A204.1 (cell line): ENCODE measurements around the gene GATA2.

Experiments used
- FAIRE-seq: peaks from 2 replicates; lab custom pipeline; 2012; peaks lifted over from hg19 to GRCh38; lab: Jason Lieb, UNC

The GATA2 gene

DNA sequence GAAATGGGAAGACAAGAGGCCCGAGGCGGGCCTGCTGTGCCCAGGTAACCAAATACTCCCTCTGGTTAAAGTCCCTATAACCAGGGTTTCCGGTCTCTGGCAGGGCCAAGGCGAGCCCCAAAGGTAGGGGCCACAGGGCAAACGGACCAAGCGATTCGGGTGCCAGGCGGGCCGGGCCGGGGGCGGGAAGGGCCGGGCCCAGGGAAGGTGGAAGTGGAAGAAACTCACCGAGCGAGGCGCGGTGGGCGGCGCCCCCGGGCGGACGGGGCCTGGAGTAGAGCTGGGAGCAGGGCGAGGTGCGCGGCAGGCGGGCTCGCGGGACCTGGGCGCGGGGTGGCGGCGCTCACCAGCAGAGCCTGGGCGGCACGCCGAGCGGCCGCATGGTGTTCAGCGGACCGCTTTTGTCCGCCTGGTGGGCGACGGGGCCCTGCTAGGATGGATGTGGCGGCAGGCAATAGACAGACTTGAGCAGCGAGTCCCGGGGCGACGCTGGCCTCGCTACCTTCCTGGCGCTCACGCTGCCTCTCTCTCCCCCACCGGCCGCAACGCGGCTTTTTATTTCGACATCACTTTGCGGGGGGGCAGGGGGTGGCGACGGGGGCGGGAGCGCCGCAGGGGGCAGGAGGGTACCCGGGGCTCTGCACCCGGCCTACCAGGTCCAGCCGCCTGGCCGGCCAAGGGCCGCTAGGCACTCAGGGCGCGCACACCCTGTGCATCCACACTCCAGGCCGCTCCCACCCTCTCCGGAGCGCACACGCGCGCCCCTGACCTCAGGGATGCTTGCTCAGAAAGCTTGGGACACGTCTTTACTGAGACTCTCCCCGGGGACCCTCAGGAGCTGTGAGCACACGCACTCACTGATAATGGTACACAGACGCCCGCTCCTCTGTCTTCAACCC is at the start of gene GATA2:
TSS of gene GATA2 (minus strand) at position 531 of the 899 bp plus-strand sequence. CDS start 6,170 bp downstream, outside the sequence.
- FAIRE-seq = no peak

DNA sequence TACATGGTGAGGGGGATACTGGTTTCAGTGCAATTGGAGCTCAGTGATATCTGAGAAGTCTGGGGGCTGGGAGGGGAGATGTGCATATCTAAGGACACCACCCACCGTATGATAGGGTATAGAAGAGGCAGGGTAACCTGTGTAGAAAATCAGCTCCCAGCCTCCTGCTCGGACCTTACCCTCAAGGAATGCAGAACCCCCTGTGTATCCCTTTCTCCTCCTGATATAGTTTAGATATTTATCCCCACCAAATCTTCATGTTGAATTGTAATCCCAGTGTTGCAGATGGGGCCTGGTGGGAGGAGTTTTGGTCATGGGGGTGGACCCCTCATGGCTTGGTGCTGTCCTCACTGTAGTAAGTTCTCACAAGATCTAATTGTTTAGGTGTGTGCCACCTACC is 48.2 kb upstream of the GATA2 start:
- no peak for FAIRE-seq

DNA sequence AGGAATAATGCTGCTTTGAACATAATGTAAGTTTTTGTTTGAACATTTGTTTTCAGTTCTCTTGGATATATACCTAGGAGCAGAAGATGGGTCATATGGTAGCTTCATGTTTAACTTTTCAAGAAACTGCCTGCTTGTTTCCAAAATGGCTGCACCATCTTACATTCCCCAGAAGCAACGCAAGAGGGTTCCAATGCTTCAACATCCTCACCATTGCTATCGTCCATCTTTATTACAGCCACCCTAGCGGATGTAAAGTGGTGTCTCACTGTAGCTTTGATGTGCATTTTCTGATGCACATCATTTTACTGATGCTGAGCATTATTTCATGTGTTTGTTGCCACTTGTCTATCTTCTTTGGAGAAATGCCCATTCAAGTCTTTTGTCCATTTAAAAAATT is 46.4 kb upstream of the GATA2 start:
- no peak for FAIRE-seq

DNA sequence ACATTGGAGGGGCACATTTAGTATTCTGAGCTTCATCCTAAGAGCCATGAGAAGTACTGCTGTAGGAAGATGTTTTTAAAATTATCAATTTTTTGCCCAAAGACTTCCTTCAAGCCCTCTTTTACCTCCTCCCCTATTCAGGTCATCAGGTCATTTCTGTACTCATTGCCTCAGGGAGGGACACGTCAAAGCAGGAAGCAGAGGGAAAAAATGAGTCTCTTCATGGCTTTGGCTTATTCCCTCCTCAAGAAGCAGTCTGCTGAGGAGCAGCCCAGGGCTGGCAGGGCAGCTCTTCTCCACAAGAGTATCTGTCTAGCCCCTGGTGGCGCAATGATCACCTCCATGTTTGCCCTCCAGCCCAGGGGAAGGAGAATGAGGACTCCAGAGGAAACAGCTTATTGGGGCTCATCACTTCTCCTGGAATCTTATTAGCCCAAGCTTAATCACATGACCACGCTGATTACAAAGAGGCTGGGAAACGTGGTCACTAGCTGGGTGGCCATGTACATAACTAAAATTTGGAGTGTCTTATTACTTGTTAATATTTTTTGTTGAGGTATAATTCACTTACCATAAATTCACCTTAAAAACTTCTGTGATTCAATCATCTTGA is 44.2 kb upstream of the GATA2 start:
- no peak for FAIRE-seq

DNA sequence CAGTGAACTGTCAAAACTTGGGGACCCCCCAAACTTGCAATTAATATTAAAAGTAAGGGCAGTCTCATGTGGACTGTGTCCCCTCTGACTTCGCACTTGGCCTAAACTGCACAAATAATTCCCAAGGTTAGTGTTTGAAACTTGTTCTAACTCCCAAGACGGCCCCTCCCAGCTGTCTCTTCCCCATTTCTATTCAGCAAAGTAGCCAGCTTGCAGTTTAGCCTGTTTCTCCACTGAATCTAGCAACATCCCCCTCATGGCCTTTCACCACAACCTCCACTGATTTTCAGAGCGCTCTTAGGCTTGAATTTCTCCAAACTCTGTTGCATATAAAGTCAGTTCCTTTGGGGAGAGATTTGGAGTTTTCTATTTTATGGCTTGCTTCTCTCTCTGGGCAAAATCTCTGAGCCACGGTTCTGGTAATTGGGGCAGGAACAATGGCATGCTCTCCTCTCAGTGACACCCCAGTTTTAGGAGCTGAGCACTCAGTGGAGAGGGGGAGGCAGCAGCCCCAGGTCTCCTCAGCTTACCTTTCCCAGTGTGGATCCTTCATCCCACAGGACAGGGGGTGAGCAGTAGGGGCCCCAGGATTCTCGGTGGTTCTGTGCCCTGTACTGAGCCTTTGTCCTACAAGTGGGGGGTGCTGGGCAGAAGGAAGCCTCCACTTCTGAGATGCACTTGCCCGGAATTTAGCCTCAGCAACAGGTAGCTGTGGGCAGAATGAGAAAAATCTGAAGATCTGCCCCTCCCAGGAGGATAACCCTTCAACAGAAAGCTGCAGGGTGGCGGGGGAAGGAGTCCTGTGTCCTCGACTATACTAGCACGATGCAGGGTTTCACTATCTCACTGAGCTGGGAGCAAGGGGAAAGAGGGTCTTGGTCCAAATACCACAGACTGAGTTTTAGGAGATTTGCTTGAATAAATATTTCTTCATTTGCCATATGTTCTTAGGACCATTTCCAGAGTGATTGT is 39.3 kb upstream of the GATA2 start:
- no peak for FAIRE-seq

DNA sequence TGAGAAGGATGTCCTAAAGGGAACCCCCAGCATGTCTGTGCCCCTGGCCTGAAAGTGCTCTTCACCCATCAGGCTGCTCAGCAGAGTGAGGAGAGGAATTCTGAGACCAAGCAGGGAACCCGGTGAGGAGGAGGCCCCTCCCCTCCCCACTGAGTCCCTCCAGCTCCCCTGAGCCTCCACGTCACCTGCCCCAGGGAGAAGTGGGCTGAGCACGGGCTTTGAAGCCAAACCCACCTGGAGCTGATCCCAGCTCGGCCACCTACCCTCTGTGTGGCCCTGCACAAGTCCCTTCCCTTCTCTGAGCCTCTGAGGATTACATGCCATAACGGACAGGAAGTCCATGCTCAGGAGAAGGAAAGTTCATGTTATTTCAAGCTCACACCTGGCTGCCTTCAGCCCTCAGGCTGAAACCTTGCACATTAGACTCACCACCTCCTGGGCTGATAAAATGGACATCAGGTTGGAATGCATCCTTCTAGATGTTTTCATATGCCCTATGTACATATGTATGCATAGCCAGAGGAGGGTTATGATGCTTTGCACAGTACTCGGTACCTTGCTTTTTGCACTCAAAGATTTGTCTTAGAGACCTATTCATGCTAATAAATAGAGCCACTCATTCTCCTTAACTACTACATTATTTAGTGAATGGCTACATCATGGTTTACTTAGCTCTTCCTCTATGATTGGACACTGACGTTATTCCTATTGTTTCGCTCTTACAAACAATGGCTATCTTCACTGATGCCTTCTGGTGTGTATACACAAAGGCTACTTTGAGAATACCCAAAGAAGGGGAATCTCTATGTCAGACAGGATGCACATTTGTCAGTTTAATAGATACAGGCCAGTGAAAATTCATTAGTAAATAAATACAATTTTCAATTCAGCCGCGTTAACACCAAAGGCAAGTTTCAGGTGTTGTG is 31.6 kb upstream of the GATA2 start:
- no peak for FAIRE-seq

DNA sequence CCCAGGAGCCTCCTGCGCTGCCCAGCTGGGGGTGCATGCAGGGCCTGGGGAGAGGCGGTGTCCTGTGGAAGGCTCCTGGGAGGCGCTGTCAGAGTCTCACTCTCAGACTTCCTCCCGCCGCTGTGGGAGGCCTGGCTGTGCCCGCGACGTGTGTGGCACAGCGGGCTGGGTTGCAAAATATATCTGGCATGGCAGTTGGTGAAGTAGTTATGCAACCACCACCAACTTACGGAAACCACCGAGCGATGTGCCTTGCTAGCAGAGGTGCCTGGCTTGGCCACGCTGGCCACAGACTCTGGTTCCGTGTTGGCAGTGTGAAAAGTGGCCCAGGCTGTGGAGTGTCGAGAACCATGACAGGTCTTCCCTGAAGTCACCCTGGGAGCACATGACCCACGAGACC is 30.6 kb upstream of the GATA2 start:
- no peak for FAIRE-seq

DNA sequence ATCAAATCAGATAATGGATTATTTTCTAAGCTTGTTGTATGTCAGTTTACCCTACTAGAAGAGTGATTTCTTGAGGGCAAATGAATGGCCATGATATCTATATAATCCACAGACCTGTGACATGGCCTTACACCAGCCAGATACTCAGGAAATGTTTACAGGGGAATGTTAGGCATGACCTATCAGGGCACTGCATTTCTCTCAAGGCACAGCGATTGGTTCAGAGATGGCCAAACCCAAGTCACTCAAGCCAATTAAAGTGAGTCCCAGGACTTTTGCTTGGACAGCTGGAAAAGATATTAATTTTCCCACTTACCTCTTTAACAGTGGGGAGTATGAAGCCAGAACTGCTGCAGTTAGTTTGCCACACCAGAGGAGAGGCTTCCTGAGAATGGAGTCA is 28.7 kb upstream of the GATA2 start:
- FAIRE-seq = no peak

DNA sequence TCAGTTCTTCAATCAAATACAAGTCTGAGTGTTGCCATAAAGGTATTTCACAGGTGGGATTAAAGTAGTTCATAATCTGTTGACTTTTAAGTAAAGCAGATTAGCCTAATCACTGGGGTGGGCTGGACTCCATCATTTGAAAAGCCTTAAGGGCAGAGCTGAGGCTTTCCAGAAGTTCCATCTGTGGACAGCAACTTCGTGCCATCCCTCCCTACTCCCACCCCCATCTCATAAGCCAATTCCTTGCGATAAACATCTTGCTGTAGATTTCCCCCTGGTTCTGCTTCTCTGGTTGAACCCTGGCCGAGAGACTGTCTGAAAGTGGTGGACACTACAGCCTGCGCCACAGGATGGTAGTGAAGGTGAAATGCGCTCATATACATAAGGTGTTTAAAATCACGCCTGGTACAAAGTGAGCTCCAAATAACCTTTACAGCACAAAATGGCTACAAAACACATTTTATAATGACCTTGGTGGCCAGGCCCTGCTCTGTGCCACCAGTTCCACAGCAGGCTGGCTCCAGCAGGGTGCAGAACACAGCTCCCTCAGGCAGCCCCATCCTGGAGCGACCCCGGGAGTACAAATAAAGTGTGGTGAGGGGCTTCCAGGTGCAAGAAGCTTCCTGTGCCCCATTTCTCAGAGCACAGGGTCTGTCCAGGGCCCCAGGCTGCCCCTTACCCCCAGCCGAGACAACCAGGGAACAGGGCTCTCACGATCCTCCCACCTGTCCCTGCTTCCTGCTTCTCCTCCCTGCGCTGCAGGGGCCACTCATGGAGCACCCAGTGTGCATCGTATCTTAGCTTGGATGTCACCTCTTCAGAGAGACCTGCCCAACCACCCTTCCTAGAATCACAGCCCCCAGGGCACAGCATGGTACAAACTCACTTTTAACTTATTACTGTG is 25.8 kb upstream of the GATA2 start:
- FAIRE-seq = no peak

DNA sequence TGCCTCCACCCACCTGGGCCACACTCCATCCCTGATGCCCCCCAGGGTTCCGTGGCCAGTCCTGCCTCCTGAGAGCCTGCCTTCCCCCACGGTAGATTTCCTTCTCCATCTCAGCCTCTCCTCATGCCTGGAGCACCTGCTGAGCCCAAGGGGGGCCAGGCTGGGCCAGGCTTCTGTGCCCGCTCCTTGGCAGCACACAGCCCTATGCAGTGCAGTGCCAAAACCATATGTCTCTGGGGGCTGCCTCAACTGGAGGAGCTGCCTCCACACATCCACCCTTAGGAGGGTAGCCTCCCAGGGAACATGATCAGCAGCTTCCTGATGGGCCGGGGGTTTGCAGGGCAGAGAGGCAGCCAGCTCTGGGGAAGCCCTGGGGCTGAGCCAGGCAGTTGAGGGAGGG is 24.6 kb upstream of the GATA2 start:
- FAIRE-seq = no peak

DNA sequence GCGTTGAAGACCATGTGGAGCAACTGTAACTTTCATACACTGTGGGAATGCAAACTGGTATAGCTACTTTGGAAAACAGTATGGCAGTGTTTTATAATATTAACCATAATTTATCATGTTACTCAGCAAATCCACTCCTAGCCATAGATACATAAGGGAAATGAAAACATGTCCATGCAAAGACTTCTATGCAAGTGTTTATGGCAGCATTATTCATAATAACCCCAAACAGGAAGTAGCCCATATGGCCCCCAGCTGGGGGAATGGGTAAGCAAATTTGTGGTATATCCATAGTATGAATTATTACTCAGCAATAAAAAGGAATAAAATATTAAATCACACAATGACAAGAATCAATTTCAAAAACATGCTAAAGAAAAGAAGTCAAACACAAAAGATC is 23.0 kb upstream of the GATA2 start:
- no peak for FAIRE-seq

DNA sequence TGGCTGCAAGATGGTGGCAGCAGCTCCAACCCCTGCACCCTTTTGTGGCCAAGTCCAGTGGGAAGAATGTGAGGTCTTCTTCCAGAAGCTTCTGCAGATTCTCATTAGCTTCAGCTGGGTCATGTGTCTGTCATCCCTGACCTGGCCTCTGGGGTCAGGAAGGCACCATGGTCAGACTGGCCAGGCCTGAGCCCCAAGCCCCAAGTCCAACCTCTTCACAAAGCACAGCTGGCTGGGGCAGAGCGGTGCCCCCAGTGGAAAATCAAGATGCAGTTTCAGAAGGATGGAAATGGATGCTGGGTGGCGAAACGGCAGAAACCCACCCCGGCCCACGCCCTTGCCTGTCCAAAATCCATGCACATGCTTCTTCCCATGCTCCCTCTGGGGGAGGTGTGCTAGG is 15.9 kb upstream of the GATA2 start:
- no peak for FAIRE-seq

DNA sequence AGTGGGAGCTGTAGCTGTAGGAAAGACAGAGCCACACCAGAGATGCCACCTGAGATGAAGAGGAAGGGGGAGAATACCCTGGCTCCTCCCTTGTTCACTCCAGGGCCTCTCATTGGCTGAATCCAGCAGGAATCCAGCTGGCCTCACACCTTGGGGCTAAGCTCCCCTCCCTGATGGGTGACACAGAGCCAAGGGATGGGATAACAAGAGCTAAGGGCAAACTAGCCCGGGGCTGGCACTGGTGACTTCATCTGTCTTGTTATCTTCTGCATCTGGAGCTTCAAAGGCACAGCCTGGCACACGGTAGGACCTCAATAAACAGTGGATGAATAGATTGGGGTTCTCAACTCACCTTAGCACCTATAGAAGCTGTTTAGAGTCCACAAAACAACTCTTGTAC is 13.8 kb upstream of the GATA2 start:
- FAIRE-seq = no peak

DNA sequence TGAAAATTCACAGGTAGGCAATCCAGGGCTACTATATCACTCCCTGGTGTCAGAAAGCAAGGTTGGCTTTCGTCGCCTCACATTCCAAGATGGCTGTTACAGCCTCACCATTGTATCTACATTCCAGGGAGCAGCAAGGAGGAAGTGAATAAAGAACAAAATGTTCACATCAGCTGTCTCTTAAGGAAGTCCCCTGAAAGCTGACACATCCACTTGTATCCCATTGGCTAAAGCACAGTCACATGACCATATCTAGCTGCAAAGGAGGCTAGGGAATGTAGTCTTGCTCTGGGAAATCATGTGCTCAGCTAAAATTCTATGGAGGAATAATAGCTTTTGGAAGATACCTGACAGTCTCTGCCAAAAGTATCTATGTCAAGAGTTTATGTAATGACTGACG is 12.8 kb upstream of the GATA2 start:
- no peak for FAIRE-seq

DNA sequence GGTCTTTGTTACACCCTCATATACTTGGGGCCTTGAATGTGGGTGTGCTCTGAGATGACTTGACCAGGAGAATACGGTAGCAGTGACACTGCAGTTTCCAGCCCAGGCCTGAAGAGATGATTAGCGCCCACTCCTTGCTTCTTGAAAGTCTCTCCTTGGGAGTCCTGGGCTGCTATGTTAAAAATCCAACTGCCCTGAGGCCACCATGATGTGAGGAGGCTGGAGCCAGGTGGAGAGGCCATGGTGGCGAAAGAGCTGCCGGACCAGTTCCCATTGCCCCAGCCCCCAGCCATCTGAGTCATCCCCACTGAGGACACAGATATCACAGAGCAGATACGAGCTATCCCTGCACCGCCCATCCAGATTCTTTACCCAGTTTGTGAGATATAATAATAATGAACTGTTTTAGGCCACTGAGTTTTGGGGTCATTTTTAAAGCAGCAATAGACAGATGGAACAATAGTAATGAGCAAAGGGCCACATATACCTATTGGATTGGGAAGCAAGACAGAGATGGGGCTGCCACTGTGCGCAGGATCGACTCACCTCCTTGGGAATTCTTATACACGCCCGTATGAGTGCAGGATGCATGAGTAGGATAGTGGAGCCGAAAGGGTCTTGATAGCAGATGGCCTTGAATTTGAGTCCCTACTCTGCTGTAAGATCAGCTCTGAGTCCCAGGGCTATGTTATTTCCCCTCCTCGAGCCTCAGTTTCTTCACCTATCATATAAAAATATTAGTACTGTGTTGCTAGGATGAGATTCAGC is 12.1 kb upstream of the GATA2 start:
- FAIRE-seq = no peak

DNA sequence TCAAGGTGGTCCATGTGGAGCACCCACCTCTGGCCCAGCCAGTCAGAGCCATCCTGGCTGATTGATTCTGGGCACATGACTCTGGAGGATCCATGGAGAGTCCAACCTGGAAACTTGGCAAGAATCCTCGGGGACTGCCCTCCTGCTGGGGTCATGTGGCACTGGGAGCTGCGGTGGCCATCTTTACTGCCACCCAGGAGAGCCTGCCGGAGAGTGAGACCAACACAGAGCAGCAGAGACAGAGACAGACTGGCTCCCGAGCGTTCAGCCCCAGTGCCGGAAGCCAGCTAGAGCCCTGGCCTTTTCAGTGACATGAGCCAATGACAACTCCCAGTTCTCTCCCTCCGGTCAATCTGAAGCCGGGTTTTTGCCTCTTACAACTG is 11.5 kb upstream of the GATA2 start:
- FAIRE-seq = no peak

DNA sequence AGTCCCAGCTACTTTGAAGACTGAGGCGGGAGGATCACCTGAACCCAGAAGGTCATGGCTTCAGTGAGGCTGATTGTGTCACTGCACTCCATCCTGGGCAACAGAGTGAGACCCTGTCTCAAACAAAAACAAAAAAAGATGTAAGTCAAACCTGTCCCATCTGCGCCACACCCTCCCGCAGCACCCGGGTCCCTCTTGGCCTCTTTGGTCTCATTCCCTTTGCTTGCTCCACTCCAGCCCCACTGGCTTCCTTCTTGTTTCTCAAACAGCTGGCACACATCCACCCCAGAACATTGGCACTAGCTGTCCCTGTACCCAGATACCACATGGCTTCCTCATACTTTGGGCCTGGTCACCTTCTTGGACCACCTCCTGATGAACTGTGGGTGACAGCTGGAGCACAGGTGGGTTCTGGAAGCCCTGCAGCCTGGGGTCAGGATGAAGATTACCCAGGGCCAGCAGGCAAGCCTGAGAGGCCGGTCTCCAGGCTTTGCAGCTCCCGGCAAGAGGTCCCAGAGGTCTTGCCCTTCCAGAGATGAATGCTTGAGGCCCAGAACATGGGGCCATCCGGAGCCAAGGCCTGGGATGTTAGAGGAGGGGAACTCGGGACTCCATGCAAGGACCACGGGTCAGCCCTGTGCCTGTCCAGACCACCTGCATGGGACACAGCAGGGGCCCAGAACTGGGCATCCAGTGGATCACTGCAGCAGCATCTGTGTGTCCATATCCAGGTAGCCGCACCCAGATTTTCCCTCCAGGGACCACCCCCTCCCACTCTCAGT is 10.9 kb upstream of the GATA2 start:
- FAIRE-seq = no peak

DNA sequence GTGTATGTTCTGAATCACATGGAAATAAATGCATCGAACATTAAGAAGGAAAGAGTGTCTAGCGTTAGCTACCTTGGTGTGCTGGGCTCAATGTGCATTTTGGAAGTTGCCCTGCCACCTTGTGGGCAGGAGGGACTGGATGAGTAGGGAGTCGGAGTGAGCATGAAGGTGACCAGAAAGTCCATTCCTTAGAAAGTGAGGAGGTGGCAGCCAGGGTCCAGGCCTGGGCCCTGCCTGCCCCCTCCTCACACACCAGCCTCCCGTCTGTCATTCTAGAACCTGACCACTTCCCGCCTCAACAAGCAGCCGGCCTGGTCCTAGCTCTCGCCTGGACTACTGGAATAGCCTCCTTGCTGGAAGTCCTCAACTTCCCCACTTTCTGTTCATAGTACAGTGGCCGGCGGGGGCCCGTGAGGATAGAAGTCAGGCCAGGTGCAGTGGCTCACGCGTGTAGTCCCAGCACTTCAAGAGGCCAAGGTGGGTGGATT is 10.2 kb upstream of the GATA2 start:
- no peak for FAIRE-seq

DNA sequence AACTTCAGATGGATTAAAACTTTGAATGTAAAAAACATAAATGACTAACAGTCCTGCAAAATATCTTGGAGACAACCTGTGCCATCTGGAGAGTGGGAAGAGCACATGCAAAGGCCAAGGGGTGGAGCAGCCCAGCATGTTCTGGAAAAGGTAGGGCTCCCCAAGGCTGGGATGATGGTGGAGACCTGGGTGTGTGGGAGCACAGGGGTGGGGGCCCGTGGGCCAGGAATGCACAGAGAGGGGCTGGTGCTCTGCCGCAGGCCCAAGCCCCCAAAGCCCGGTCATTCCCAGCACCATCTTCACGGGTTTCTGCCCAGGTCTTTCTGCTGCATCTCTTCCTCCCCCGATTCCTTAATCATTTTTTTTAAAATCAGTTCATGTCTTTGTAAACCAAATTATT is 9.7 kb upstream of the GATA2 start:
- no peak for FAIRE-seq
